ENCODE data around the gene CAAP1. TPM values are rescaled to one million over a fixed set of nuclear protein-coding genes. Genes with fewer than 3 reads are reported as not detected.

Gene CAAP1
- polyA plus RNA-seq, 1 donor (not counting 4 experiments of a cell fraction or from before 2014, with no cell fraction given): 14.4 TPM

DNA sequence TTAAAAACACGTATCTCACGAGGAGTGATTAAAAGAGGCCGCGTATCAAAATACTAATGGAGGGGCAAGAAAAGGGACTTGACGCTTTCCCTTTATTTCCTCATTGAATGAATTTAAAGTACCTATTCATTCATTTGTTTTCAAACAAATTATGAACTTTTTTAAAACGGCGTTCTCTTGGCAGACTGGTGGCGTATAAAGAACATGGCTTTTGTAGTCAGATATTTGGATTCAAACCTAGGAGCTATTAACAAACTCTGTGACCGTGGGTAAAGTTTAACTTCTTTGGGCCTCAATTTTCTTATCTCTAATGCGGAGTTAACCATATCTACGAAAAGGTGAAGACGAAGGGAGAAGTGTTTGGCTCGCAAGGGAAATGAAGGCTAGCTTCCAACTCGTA lies 876 bp downstream of the CAAP1 start:
- dilution Hi-C loops (cut with MboI; ENCODE audit: extremely low pct_ligation_motif_present, low sequenced_read_pairs): no loop called here
- no peaks in the 10 kb centered on the region for H3K36me3 ChIP-seq (ENCODE audit: control insufficient read depth in 2 of 2, extremely low read depth in 1 of 2, insufficient read depth in 2 of 2, low read length in 2 of 2)

DNA sequence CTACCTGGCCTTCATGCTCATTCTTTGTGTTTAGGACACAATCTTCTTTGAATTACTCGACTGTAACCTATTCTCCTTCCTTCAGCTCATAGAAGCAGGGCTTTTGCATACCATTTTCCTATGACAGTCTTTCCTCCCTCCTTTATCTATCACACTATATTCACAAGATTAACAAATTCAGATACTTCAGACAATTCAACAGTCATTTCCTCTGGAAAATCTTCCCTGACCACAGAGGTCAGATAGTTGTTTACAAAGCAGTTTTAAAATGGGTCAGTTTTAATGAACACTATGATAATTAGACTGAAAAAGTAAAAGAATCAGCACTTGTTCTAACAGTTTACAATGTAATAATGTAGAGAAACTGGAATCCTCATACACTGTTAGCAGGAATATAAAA lies 4.3 kb downstream of the CAAP1 start:
- H3K79me2 ChIP-seq (ENCODE audit: control insufficient read depth, insufficient read depth, low read length): peaks cover 41% of the 10 kb centered on the region
- FAIRE-seq (no peak), DNase-seq (ENCODE audit: low read depth, low spot score) (no peak)
- TF ChIP-seq EZH2 (IDR thresholded peaks at IDR 0.05; ENCODE audit: low read length): no peak
- TF ChIP-seq, protein P1, sequence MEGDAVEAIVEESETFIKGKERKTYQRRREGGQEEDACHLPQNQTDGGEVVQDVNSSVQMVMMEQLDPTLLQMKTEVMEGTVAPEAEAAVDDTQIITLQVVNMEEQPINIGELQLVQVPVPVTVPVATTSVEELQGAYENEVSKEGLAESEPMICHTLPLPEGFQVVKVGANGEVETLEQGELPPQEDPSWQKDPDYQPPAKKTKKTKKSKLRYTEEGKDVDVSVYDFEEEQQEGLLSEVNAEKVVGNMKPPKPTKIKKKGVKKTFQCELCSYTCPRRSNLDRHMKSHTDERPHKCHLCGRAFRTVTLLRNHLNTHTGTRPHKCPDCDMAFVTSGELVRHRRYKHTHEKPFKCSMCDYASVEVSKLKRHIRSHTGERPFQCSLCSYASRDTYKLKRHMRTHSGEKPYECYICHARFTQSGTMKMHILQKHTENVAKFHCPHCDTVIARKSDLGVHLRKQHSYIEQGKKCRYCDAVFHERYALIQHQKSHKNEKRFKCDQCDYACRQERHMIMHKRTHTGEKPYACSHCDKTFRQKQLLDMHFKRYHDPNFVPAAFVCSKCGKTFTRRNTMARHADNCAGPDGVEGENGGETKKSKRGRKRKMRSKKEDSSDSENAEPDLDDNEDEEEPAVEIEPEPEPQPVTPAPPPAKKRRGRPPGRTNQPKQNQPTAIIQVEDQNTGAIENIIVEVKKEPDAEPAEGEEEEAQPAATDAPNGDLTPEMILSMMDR (optimal IDR thresholded peaks at IDR 0.05 in 1 of 3, IDR thresholded peaks at IDR 0.05 in 1 of 3, conservative IDR thresholded peaks at IDR 0.05 in 1 of 3; ENCODE audit: extremely low read depth in 1 of 3, insufficient read depth in 2 of 3, low read length in 3 of 3): no peak
- no peaks in the 10 kb centered on the region for H3K9me3 ChIP-seq (ENCODE audit: control insufficient read depth, low read depth, low read length)
- H3K27me3 ChIP-seq (ENCODE audit: control insufficient read depth, extremely low read depth, insufficient read depth, low read length): no peaks in the 10 kb centered on the region
- no peak overlapping the region for H2AFZ ChIP-seq (ENCODE audit: control insufficient read depth, low read length)
- H3K9ac ChIP-seq (ENCODE audit: control insufficient read depth, extremely low read depth, insufficient read depth, low read length): no peak overlapping the region
- H3K36me3 ChIP-seq (ENCODE audit: control insufficient read depth in 2 of 2, extremely low read depth in 1 of 2, insufficient read depth in 2 of 2, low read length in 2 of 2): no peaks in the 10 kb centered on the region
- no peak overlapping the region for H3K27ac ChIP-seq (ENCODE audit: control insufficient read depth, insufficient read depth, low read length)
- no peaks in the 10 kb centered on the region for H3K4me1 ChIP-seq (ENCODE audit: control insufficient read depth, extremely low read depth, insufficient read depth, low read length)
- no peak overlapping the region for H3K4me3 ChIP-seq (ENCODE audit: control insufficient read depth in 2 of 3, extremely low read depth in 1 of 3, insufficient read depth in 2 of 3, low read depth in 1 of 3, low read length in 3 of 3)
- H3K4me2 ChIP-seq (ENCODE audit: control insufficient read depth, extremely low read depth, insufficient read depth, low read depth, low read length): no peak overlapping the region
- no peaks in the 10 kb centered on the region for H4K20me1 ChIP-seq (ENCODE audit: control insufficient read depth, extremely low read depth, insufficient read depth, low read length)
- no peaks in the 10 kb centered on the region for H3K9me1 ChIP-seq (ENCODE audit: control insufficient read depth, extremely low read depth, insufficient read depth, low read length)
- dilution Hi-C loops (cut with MboI; ENCODE audit: extremely low pct_ligation_motif_present, low sequenced_read_pairs): no loop called here

More for the DNA sequence above, 876 bp downstream of the CAAP1 start:
- peak overlapping the region; percentile 93 for H3K27ac ChIP-seq (ENCODE audit: control insufficient read depth, insufficient read depth, low read length)
- no peaks in the 10 kb centered on the region for H3K4me1 ChIP-seq (ENCODE audit: control insufficient read depth, extremely low read depth, insufficient read depth, low read length)
- DNase-seq (ENCODE audit: low read depth, low spot score) (no peak), FAIRE-seq (no peak)
- peak overlapping the region; percentile 69 to 99 (median 82) for H3K4me3 ChIP-seq (ENCODE audit: control insufficient read depth in 2 of 3, extremely low read depth in 1 of 3, insufficient read depth in 2 of 3, low read depth in 1 of 3, low read length in 3 of 3)
- H3K27me3 ChIP-seq (ENCODE audit: control insufficient read depth, extremely low read depth, insufficient read depth, low read length): no peaks in the 10 kb centered on the region
- peaks cover 41% of the 10 kb centered on the region for H3K79me2 ChIP-seq (ENCODE audit: control insufficient read depth, insufficient read depth, low read length)
- H3K9me1 ChIP-seq (ENCODE audit: control insufficient read depth, extremely low read depth, insufficient read depth, low read length): no peaks in the 10 kb centered on the region
- no peaks in the 10 kb centered on the region for H4K20me1 ChIP-seq (ENCODE audit: control insufficient read depth, extremely low read depth, insufficient read depth, low read length)
- H3K9me3 ChIP-seq (ENCODE audit: control insufficient read depth, low read depth, low read length): no peaks in the 10 kb centered on the region
- TF ChIP-seq, protein P1 (optimal IDR thresholded peaks at IDR 0.05 in 1 of 3, IDR thresholded peaks at IDR 0.05 in 1 of 3, conservative IDR thresholded peaks at IDR 0.05 in 1 of 3; ENCODE audit: extremely low read depth in 1 of 3, insufficient read depth in 2 of 3, low read length in 3 of 3): no peak
- TF ChIP-seq EZH2 (IDR thresholded peaks at IDR 0.05; ENCODE audit: low read length): no peak
- peak overlapping the region; percentile 100 for H2AFZ ChIP-seq (ENCODE audit: control insufficient read depth, low read length)
- H3K4me2 ChIP-seq (ENCODE audit: control insufficient read depth, extremely low read depth, insufficient read depth, low read depth, low read length): peak overlapping the region; percentile 89
- H3K9ac ChIP-seq (ENCODE audit: control insufficient read depth, extremely low read depth, insufficient read depth, low read length): peak overlapping the region; percentile 90
